HG03442 (cell line): ENCODE results near the gene OR1D2.
"Not testable (repeated sequence)": the region's sequence is repeated elsewhere in the genome, so short reads cannot be mapped to it uniquely, and the experiment has no call there.

ENCODE experiments used
- ATAC-seq: cut with Tn5 transposase; IDR thresholded peaks from one replicate; pipeline ENCODE4 v1.9.1; 2021; ENCODE audit warnings: mild to moderate bottlenecking, moderate library complexity; ENCODE audit not compliant: unreplicated experiment

The OR1D2 gene

GRCh38 chr17:3104322-3104721 is at the start of gene OR1D2:
TSS of gene OR1D2 (minus strand) at chr17:3104422. CDS start at chr17:3092996, 11,426 bp downstream.
- ATAC-seq, result no peak

GRCh38 chr17:3137494-3137893 is 33.3 kb upstream of the OR1D2 start:
- ATAC-seq, result not testable (repeated sequence)

GRCh38 chr17:3127451-3127850 is 23.2 kb upstream of the OR1D2 start, which contains the start of gene OR1G1:
TSS of gene OR1G1 (minus strand) at chr17:3127551. CDS start at chr17:3127551, 0 bp downstream.
- no peak for ATAC-seq

GRCh38 chr17:3073850-3074249 is 30.4 kb downstream of the OR1D2 start:
- not testable (repeated sequence) for ATAC-seq

GRCh38 chr17:3065192-3065591 is 39.0 kb downstream of the OR1D2 start:
- ATAC-seq, result not testable (repeated sequence)

- ATAC-seq, result not testable (repeated sequence)
Observed at GRCh38 chr17:3063507-3063906, 40.7 kb downstream of the OR1D2 start, which contains the start of gene OR1D5. TSS of gene OR1D5 (minus strand) at chr17:3063607. CDS start at chr17:3063607, 0 bp downstream.

- not testable (repeated sequence) for ATAC-seq
Observed at GRCh38 chr17:3062824-3063377, 41.3 kb downstream of the OR1D2 start.

GRCh38 chr17:3054868-3055267 is 49.4 kb downstream of the OR1D2 start:
- not testable (repeated sequence) for ATAC-seq

GRCh38 chr17:3049705-3050295 is 54.4 kb downstream of the OR1D2 start:
- ATAC-seq, result no peak

GRCh38 chr17:3048727-3049471 is 55.3 kb downstream of the OR1D2 start:
- peak; percentile 96 for ATAC-seq

- no peak for ATAC-seq
Observed at GRCh38 chr17:3046753-3047152, 57.5 kb downstream of the OR1D2 start.

GRCh38 chr17:3043737-3044365 is 60.4 kb downstream of the OR1D2 start:
- no peak for ATAC-seq

GRCh38 chr17:3040882-3041281 is 63.3 kb downstream of the OR1D2 start:
- no peak for ATAC-seq

GRCh38 chr17:3039736-3040135 is 64.5 kb downstream of the OR1D2 start:
- no peak for ATAC-seq

GRCh38 chr17:3038941-3039340 is 65.3 kb downstream of the OR1D2 start:
- no peak for ATAC-seq
